HG02852 (cell line): ENCODE results near the gene MGAT4A.
A peak's percentile ranks its signal among the peaks of the same experiment; 100 is the strongest.

ENCODE experiments used
- ATAC-seq: cut with Tn5 transposase; IDR thresholded peaks from one replicate; pipeline ENCODE4 v1.9.1; 2021; ENCODE audit warnings: mild to moderate bottlenecking, moderate library complexity; ENCODE audit not compliant: unreplicated experiment

Gene MGAT4A

DNA sequence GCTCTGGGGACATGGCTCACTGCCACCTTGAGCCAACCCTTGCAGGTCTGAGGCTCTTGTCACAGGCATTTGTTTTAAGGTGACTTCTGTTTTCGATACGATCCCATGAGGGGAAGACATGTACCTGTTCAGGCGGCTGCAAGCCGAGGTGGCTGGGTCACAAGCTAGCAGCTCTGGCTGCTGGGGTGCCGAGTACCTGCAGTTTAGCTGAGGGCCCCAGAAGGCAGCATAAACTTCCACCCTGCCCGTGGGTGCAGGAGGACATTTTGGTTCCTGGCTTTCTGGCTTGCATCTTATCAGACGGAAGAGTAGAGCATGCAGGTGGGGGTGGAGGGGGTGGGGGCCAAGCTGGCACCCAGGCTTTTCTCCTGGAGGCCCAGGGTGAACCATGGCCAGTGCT, 151.0 kb downstream of the MGAT4A start:
- ATAC-seq: no peak

DNA sequence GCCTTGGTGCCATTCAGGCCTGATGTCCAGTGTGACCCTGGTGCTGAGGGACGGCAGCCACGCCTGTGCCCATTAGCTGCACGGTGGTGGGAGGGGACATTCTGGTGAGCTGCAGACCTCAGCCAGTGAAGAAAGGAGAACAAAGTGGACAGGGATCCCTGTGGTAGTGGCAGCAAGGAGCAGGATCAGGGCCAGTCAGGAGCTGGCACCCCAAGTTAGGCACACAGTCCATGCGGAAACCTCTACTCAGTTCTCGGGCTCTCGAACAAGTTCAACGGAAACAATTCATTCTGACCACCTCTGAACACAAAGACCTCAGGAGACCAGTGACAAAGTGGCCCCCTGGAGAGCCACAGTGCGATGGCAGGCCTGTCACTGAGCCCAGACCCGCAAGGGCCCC, 152.7 kb downstream of the MGAT4A start:
- ATAC-seq: no peak

DNA sequence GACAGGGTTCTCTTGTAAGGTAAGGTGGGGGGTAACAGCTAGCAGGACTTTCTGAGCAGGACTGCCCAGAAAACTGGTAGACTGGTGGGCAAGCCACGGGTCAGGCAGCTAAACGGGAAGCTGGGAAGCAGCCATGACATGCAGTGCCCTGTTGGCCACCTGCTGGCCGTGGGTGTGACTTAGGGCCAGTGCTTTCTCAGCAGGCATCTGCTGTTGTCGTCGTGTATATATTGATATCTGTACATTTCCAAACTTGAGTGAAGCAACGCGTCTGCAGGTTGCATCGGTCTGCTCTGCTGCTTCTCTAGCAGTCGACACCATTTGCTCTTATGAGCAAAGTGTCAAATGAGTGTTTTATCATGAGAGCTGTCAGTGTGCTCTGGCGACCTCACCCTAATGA, 153.6 kb downstream of the MGAT4A start:
- no peak for ATAC-seq

DNA sequence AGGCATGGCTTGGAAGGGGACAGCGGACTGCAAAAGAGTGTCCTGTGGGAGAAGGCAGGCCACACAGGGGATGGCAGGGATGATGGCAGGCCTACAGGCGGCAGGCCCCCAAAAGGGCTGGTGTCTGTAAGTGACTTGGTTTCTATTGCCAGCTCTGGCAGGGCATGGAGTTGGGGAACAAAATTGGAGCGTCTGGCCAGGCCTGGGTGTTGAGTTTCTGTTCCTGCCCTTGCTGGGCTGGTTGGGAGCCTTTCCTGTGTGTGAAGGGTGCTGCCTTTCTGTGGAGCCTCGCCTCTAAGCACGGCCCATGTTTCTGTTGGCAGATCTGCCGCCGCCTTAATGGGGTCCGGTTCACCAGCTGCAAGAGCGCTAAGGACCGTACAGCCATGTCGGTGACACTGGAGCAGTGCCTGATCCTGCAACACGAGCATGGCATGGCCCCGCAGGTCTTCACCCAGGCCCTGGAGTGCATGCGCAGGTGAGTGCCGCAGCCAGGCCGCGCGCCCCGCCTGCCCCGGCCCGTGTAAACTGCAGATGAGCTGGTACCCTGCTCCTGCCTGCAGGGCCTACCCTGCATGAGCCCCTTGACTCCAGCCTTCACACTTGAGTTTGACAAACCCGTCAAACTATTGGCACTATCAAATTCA, 154.1 kb downstream of the MGAT4A start:
- no peak for ATAC-seq

DNA sequence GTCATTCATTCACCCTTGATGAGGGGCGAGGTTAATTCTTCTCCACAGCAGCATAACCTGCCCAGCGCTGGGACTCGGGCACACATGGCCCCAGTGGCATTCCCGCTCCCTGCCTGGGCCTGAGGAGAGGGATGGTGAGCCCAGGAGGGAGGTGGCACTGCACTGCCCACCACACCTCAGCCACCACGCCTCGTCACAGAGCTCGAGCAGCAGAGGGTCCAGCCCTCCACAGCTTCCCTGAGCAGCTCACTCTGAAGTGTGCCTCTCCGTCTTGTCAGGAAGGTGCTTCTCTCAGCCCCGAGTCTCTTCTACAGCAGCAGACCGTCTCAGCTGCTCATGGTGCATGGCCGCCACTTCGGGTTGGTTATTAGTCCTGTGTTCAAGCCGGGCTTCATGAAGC, 157.5 kb downstream of the MGAT4A start:
- no peak for ATAC-seq

DNA sequence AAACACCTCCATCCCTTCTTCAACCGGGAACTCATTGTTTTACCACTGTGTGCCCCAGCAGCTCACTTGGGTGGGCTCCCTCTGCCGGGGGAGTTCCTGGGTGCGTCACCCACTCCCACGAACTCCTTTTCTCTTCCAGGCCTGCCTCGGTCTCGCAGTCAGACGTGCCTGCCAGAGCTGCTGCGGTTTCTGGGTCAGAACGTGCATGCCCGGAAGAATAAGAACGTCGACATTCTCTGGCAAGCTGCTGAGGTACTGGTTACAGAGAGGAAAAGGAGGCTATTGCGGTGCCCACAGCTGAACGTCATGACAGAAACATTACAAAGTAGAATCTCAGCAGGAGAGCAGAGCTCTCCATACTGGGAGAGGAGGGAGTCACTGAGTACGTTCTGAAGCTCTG, 158.3 kb downstream of the MGAT4A start:
- no peak for ATAC-seq

DNA sequence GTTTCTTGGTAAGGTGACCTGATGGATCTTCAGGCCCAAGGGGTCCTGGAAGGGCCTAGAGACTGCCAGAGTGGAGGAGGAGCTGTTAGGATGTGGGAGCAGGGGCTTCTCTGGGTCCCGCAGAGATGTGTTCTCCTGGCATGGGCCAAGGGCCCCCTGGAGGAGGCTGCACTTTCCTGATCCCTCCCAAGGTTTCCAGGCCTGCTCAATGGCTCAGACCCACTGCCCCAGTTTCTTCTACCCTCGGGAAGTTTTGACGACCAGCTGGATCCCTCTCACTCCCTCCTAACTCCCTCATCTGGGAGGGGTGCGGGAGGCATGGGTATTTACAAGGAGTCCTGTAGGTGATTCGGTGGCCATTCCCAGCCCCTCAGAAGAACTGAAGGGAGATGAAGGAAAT, 158.7 kb downstream of the MGAT4A start:
- no peak for ATAC-seq

DNA sequence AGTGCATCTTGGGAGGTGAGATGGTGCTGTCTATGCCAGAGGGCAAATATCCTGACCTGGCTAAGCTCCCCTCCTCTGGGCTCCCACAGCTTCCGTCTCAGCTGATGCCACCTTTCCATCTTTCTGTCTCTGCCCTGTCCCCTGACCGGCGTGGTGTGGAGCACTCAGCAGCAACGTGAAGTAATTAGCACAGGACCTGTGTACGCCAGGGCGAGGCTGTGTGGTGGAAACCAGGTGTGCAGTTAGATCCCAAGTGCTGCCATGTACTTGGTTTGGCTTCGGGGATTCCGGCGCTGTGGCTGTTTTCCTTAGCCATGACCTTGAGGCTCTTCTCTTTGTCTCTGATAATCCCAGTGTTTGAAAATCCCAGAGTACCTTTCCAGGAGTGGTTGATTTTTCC, 159.1 kb downstream of the MGAT4A start:
- ATAC-seq: no peak

DNA sequence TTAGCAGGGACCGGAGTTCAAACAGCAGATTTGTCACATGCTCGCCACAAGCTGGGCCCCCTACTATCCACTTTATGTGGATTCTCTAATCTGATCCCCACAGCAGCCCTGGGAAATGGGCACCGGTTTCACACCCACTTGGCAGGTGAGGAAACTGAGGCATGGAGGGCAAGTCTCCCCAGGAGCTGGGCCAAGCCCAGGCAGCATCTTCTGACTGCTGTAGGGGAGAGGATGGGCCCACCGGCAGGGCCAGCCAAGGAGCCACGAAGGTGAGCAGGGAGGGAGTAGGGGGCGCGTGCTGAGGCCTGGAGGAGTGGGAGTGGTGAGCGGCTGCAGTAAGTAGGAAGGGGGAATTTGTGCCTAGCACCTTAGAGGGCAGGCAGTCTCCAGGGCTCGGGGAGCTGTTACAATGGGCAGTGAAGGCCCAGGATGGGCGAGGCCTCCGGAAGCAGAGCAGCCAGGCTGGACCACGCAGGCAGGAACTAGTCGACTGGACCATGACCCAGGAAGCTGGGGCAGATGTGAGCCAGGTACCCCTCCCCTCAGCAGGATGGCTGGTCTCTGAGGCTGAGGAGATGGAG, 159.7 kb downstream of the MGAT4A start:
- no peak for ATAC-seq

DNA sequence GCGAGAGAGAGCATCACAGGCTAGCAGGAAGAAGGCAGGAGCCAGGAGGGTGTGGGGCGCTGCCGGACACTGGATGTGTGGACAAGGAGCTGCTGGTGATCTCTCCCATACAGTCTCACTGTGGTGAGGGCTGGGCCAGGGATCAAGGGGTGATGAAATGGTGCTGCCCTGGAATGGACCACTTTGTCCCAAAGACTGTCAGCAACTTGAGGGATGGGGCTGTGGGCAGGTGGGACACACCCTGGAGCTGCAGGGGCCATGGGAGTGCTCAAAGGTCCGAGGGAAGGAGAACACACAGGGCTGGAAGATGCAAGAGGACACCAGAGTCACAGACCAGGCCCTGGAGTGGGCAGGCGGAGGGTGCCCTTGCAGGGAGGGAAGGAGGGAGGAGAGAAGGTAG, 160.6 kb downstream of the MGAT4A start:
- no peak for ATAC-seq

DNA sequence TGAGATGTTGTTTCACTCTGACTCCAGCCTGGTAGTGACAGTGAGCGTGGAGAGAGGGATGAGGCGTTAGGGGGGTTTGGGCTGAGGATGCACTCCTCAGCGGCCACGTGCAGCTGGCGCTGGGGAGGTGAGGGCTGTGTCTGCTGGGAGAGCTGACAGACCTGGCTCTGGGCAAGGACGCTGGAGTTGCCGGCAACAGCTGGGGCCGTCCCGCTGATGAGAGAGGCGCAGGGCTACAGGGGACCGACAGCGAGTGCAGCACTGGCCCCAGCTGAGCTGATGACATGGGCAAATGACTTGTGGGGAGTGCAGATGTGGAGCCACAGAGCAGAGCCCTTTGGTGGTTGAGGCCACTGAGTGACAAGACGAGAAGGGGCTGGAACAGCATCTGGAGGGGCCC, 161.0 kb downstream of the MGAT4A start:
- ATAC-seq: no peak

DNA sequence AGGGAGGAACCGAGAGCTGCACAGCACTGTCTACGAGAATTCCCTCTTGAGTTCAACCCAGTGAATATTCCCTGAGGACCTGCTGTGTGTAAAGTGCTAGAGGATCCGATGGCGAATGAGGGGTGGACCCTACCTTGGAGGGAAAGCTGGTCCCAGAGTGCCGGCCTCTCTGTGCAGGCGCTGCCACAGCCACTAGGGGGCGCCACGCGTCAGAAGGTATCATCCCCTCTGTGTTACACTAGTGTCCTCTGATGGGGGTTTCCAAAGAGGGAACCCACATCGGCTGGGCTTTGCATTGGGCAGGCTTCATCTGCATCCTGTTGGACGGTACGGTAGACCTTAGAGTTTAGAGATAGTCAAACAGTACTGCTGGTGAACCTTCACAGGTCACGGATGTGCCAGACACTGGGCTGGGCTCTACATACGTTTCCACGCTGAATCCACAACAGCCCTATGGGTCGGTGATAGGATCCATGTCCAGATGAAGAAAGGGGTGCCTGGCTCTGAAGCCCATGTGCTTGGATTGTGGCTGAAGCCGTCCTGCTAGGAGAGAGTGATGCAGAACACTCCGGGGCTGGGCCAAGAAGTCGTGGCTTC, 161.6 kb downstream of the MGAT4A start:
- peak; percentile 71 for ATAC-seq
